Mesothelial cell of epicardium (in vitro differentiated cells): ENCODE data around the gene ASTN2. TPM values are rescaled to one million over a fixed set of nuclear protein-coding genes. Genes with fewer than 3 reads are reported as not detected.

Source experiments
- DNase-seq, 2 experiments: peaks; one replicate each; pipeline ENCODE4 v3.0.0; 2021; ENCODE audit warnings: low spot score in 2 of 2; ENCODE audit not compliant: unreplicated experiment in 2 of 2
- H3K27ac Mint-ChIP-seq: 2 replicates; pipeline ENCODE4 v1.8.0; 2021; ENCODE audit warnings: mixed read lengths
- H3K27me3 Mint-ChIP-seq: 2 replicates; pipeline ENCODE4 v1.8.0; 2021; ENCODE audit warnings: low read depth, mixed read lengths
- H3K36me3 Mint-ChIP-seq: 2 replicates; pipeline ENCODE4 v1.8.0; 2021; ENCODE audit warnings: mixed read lengths
- H3K4me1 Mint-ChIP-seq: 2 replicates; pipeline ENCODE4 v1.8.0; 2021; ENCODE audit warnings: mixed read lengths
- H3K4me3 Mint-ChIP-seq: 2 replicates; pipeline ENCODE4 v1.8.0; 2021; ENCODE audit warnings: mild to moderate bottlenecking, moderate library complexity, mixed read lengths
- H3K9me3 Mint-ChIP-seq: 2 replicates; pipeline ENCODE4 v1.8.0; 2021; ENCODE audit warnings: mixed read lengths
- total RNA-seq: library from RNA; stranded (reverse); gene quantifications from 3 replicates; pipeline ENCODE4 v1.2.1, GENCODE V29; 2021
- TF ChIP-seq, protein P1 (sequence below): fragments of 200-600 bp; sonication (generic); IDR thresholded peaks from one replicate; pipeline ENCODE4 v1.5.0; 2021; ENCODE audit warnings: antibody characterized with exemption; ENCODE audit not compliant: unreplicated experiment

ASTN2 gene
- total RNA-seq, 1 donor from 2014 or later = 12.2 TPM

DNA sequence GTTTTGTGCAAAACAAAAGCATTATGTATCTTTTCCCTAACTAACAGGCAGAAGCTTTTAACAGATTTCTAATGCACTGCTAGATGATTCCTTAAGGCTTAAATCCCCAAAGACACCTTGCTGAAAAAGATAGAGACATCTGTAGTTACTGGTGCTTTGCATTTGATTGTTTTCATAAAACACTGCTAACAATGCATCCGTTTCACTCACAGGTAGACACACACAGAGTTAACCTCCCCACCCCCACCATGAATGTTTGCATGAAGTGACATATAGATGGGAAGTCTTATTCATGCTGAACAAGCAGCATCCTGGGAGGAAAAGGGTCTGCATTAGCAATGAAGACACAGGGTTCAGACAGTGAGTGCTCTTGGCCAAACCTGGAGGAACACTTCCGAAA, 100.9 kb downstream of the ASTN2 start:
- no peak for DNase-seq
- Mint-ChIP-seq H3K27me3 (peaks cover 19% of the 10 kb centered on the region), H3K9me3 (no peaks in the 10 kb centered on the region), H3K4me1 (no peaks in the 10 kb centered on the region), H3K36me3 (no peaks in the 10 kb centered on the region), H3K27ac (no peak overlapping the region), H3K4me3 (no peak overlapping the region)
- TF ChIP-seq, protein P1, sequence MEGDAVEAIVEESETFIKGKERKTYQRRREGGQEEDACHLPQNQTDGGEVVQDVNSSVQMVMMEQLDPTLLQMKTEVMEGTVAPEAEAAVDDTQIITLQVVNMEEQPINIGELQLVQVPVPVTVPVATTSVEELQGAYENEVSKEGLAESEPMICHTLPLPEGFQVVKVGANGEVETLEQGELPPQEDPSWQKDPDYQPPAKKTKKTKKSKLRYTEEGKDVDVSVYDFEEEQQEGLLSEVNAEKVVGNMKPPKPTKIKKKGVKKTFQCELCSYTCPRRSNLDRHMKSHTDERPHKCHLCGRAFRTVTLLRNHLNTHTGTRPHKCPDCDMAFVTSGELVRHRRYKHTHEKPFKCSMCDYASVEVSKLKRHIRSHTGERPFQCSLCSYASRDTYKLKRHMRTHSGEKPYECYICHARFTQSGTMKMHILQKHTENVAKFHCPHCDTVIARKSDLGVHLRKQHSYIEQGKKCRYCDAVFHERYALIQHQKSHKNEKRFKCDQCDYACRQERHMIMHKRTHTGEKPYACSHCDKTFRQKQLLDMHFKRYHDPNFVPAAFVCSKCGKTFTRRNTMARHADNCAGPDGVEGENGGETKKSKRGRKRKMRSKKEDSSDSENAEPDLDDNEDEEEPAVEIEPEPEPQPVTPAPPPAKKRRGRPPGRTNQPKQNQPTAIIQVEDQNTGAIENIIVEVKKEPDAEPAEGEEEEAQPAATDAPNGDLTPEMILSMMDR = no peak

DNA sequence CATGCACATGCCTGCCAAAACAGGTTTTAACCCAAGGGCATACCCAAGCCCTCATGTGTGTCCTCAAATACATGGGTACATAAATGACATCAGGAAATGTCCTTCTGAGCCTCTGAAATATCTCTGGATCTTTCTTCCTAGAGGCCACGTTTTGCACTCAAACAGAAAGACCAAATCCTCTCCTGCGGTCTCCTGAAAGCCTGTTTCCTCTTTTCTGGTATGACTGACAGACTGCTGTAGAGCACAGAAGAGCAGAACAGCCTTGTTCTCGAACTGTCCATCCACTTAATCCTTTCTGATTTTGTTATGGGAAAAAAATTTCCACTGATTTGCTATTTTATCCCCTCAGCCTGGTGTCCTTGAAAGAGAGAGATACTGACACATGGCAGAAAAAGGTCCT, 107.2 kb downstream of the ASTN2 start:
- no peak overlapping the region for H3K4me3 Mint-ChIP-seq
- peaks cover 22% of the 10 kb centered on the region for H3K27me3 Mint-ChIP-seq
- H3K27ac Mint-ChIP-seq = no peak overlapping the region
- DNase-seq = no peak
- TF ChIP-seq, protein P1 = no peak
- H3K9me3 Mint-ChIP-seq = no peaks in the 10 kb centered on the region
- no peaks in the 10 kb centered on the region for H3K36me3 Mint-ChIP-seq
- no peaks in the 10 kb centered on the region for H3K4me1 Mint-ChIP-seq

DNA sequence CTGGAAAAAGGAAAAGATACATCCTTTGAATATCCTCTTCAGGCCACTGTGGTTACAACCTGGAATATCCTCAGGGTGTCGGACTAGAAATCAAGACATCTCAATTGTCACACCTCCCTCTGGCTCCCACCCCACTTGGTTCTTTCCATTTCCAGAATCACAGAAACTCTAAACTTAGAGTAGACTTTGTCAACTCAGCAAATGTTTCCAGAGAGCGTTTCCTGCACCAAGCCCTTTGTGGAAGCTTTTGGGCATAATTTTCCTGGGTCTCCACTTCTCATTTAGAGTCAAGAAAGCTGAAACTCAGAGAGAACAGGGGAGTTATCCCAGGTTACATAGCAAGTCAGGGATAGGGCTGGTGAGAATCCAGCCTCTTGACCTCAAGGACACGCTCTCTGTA, 108.8 kb downstream of the ASTN2 start:
- H3K27ac Mint-ChIP-seq = no peak overlapping the region
- H3K4me3 Mint-ChIP-seq = no peak overlapping the region
- no peaks in the 10 kb centered on the region for H3K4me1 Mint-ChIP-seq
- no peaks in the 10 kb centered on the region for H3K9me3 Mint-ChIP-seq
- TF ChIP-seq, protein P1 = no peak
- H3K36me3 Mint-ChIP-seq = no peaks in the 10 kb centered on the region
- DNase-seq = no peak
- peaks cover 16% of the 10 kb centered on the region for H3K27me3 Mint-ChIP-seq

DNA sequence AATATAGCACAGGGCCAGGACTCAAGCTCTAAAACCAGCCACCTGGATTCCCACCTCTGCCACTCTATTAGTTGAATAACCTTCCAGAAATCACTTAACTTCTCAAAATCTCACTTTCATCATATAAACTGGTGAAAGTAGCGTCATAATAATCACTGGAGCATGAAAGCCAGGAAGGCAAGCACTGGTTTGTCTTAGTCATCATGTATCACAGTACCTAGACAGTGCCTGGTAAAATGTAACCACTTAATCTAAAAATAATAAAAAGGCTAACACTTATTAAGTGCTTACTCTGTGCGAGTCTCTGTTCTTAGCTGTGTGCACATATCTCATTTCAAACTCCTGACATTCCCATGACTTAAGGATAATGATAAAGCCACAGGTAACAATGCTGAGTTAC, 109.4 kb downstream of the ASTN2 start:
- DNase-seq = no peak
- no peak overlapping the region for H3K4me3 Mint-ChIP-seq
- no peaks in the 10 kb centered on the region for H3K9me3 Mint-ChIP-seq
- no peaks in the 10 kb centered on the region for H3K4me1 Mint-ChIP-seq
- no peak overlapping the region for H3K27ac Mint-ChIP-seq
- no peaks in the 10 kb centered on the region for H3K36me3 Mint-ChIP-seq
- TF ChIP-seq, protein P1 = no peak
- peaks cover 16% of the 10 kb centered on the region for H3K27me3 Mint-ChIP-seq

DNA sequence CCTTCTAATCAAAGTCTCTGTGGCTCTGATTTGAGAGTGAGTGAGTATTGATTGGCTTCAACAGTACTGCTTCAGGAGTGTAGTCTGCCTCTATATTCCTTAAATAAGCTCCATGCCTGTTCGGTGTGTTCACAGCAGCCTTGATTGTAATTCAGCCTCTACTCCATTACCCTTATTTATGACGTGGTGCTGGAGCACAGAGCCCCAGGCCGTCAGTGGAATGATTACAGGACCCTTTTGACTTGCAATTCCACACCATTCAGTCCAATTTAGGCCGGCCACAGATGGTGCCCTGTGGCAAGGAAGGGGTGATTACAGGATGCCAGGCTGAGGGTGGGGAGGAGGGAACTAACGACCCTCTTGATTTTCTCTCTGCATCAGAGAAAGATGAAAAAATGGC, 110.3 kb downstream of the ASTN2 start:
- TF ChIP-seq, protein P1 = no peak
- H3K4me3 Mint-ChIP-seq = no peak overlapping the region
- no peaks in the 10 kb centered on the region for H3K36me3 Mint-ChIP-seq
- H3K9me3 Mint-ChIP-seq = no peaks in the 10 kb centered on the region
- no peak for DNase-seq
- H3K27ac Mint-ChIP-seq = no peak overlapping the region
- H3K27me3 Mint-ChIP-seq = peaks cover 16% of the 10 kb centered on the region
- H3K4me1 Mint-ChIP-seq = no peaks in the 10 kb centered on the region

DNA sequence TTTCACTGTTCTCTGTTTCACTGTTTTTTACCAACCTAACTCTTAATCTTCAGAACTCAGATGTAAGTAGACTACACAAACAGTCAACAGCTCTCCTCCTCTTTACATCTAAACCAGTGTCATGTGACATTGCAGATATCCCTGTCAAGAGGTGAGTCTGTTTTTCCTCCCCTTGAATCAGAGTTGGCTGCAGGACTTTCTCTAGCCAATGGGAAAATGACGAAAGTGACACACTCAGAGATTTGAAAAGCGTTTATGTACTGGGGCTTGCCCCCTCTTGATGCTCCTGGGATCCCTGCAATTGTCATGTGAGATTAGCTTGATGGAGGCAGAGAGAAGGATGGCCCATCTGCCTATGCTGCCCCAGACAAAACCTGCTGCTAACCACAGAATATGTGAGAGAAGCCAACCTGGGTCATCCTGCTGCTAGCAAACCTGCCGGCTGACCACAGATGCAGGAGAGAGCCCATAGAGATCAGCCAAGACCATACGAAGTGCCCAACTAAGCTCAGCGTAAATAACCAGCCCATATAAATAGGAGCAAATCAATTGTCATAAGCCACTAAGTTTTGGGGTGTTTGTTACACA, 111.1 kb downstream of the ASTN2 start:
- no peaks in the 10 kb centered on the region for H3K4me1 Mint-ChIP-seq
- peaks cover 16% of the 10 kb centered on the region for H3K27me3 Mint-ChIP-seq

More for the DNA sequence above, 111.1 kb downstream of the ASTN2 start:
- TF ChIP-seq, protein P1 = no peak
- Mint-ChIP-seq H3K27ac (no peak overlapping the region), H3K36me3 (no peaks in the 10 kb centered on the region), H3K9me3 (no peaks in the 10 kb centered on the region), H3K4me3 (no peak overlapping the region)
- DNase-seq = no peak
